HG03066 (cell line): ENCODE measurements around the gene BCL6.

ENCODE experiments used
- ATAC-seq: cut with Tn5 transposase; IDR thresholded peaks from one replicate; pipeline ENCODE4 v1.9.1; 2021; ENCODE audit warnings: low read depth; ENCODE audit not compliant: unreplicated experiment

The BCL6 gene

GRCh38 chr3:187745201-187746058 lies at the start of gene BCL6:
Gene BCL6 (minus strand): TSS chr3:187745468. CDS start chr3:187733693, 11,775 bp downstream.
- peak; percentile 69 for ATAC-seq

- no peak for ATAC-seq
Observed at GRCh38 chr3:187794731-187795130, 49.5 kb upstream of the BCL6 start.

GRCh38 chr3:187793618-187794017 lies 48.4 kb upstream of the BCL6 start:
- no peak for ATAC-seq

DNA sequence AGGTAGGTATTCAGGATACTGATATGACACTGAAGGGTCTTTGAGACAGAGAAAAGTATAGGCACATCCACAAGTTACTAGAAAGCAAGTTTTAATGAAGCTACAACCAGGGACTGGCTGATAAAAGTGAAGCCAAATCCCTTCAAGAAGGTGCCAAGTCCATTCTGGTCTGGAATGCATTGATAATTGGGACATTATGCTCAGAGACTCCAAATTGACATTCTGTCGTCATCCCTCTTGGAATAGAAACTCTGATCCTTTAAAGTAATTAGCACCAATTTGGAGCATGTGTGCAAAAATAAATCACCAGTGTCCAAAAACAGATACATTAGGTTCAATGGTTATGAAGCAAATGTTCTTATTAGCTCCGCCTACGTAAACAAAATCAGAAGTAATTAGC lies 47.3 kb upstream of the BCL6 start:
- no peak for ATAC-seq

- ATAC-seq, result no peak
Observed at GRCh38 chr3:187789872-187790271, 44.6 kb upstream of the BCL6 start.

DNA sequence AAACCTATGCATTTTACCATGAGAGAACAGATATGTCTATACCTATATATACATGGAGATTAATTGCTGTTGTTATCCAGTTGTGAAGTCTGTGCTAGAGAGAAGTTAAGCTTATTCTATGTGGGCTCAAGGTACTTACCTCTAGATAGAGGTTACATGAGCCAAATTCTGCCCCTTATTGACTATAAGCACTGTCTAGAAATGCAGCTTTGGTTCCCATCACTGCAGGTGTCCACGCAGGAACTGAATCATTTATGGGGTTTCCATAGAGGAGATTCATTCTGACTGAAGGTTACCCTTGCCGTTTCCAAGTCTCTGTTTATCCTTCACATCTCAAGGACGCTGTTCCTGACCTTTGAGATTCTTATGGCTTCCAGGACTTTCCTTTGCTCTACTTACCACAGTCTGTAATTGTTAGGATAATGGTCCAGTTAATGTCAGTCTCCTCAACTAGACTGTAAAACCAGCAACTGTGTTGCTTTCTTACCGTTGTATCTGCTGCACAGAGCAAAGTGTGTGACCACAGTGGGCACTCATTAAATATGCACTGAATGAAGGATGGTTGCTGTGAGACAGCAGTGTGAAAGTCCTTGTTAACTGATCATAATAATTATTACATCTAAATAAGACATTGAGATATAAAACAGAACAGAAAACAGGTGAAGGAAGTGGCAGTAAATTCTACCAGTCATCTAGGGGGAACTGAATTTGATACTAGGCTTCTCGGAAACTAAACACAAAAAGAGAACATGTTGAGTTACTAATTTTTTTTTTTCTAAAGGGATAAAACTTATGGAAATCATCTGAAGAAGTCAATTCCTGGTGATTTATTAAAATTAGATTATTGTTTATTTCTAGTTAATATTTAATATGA lies 44.0 kb upstream of the BCL6 start:
- no peak for ATAC-seq

GRCh38 chr3:187783098-187783497 lies 37.8 kb upstream of the BCL6 start:
- ATAC-seq, result no peak

- ATAC-seq, result no peak
Observed at GRCh38 chr3:187782006-187782405, 36.7 kb upstream of the BCL6 start.

GRCh38 chr3:187781001-187781400 lies 35.7 kb upstream of the BCL6 start:
- ATAC-seq, result no peak

GRCh38 chr3:187778726-187779125 lies 33.5 kb upstream of the BCL6 start:
- no peak for ATAC-seq

DNA sequence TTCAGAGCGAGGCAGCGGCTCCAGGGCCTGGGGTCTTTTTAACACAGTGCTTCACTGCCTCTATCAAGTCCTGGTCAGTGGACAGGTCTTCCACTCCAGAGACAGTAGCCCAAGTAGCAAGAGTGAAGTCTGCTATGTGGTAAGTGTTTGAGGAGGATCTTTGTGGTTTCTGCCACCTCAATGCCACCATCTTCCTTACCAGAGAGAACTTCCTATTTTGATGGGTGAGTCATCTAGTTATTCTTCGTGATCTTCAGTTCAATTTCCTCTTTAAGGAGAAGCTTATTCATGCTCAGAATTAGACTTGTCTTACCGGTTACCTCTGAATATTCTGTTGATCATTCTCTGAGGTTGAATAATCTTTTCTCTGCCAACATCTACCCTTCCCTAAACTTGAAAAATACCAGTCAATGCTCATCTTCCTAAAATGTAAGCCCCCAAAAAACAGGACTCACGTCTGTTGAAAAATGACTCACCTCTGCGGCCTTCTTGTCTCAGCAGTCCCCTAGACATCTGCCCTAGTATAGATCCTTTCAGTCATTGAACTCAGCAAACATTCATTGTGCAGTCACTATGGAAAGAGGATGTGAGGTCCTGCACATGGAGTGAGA lies 32.2 kb upstream of the BCL6 start:
- ATAC-seq, result peak; percentile 35

DNA sequence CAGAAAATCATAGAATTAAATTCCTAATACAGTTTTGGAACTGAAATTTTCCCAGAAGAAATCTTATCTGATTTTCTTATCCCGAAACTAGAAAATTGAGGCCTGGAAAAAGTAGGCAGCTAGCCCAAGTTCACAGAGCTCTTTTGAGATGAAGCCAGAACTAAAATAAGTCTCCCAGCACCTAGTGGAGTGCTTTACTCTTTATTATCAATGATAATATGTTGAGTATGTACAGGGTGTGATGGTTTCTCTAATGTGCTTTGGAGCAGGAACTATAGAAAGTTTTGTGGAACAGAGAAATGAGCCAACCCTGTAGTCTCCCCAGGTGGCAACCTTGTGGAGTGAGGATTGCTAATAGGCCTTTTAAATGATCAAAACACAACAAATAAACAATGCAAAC lies 30.3 kb upstream of the BCL6 start:
- no peak for ATAC-seq

DNA sequence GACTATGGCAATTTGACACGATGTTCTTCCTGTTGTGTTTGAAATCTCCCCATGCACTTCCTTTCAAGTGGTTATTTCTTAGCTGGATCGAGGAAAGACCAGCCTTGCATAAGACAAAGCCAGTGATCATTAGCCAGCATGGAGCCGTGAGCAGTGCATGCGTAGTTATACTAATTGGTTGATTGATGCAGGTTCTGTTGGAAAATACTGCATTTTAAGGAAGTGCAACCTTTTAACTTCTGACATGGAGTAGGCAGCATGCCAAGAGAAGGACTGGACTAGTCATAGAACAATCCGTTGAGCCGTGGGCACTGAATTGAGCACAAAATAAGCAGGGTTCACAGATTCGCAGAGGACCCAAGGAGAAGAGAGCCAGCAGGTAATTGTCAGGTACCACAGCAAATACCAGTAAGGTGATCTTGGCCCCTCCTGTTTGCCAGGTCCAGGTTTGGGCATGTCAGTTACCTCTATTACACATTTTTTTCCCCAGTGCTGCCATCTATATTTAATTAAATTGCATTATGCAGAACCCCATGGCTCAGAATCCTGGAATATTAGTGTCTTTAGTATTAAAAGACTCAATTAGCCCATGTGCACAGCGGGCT lies 29.0 kb upstream of the BCL6 start:
- no peak for ATAC-seq

DNA sequence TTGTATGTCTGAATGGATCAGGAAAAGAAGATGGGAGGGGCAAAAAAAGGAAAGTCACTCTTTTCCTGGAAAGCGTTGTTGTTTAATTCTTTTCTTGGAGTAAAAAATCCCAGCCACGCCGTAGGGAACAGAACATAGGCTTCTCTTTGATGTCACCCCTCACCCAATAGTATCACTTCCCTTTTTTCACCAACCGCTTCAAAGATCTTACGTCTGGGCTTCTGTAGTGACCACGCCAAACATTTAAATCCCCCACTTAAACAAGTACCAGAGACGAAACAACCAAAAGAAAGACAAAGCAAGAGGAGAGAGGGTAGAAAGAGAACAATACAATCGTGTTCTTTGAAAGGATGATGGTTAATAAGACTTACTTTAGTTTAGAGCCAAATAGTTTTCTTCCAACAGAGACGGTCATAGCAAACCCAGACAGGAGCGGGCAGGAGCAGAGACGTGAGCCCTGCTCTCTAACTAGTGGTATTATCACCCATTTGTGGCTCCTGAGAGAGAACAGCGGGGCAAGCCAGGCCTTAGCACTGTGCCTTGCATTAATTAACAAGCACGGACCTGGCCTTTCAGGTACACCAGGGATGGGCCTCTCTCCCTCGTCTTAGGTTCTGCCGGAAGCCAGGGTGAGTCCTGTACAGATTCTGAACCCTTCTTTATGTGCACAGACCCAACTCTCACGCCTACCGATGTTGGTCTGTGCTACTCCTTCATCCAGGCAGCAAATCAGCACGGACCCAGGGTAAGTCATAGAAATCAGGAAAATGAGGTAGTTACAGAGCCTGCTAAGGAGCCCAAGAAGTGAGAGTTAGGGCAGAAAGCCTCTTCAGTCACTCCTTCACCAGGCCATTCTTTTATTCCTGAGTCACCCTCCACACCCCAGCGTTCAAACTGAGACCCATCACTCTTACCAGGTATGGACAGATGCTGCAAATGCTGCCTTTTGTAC lies 28.2 kb upstream of the BCL6 start:
- peak; percentile 81 for ATAC-seq

DNA sequence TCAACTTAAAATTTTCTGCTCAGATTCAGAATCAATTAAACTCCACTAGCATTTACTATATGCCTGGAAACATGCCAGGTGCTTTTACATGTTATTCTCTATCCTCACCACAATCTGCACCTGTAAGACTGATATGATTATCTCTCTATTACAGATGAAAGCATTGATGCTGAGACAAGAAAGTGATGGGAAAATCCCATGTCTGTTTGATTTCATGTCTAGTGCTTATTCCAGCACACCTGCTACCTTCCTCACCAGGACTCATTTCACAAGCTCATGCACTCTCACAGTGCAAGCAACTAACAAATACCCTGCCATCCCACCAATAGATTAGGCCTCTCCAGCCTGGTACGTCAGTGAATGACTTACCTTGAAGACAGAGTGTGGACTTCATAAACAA lies 25.0 kb upstream of the BCL6 start:
- ATAC-seq, result no peak

- no peak for ATAC-seq
Observed at GRCh38 chr3:187769771-187770170, 24.5 kb upstream of the BCL6 start.

DNA sequence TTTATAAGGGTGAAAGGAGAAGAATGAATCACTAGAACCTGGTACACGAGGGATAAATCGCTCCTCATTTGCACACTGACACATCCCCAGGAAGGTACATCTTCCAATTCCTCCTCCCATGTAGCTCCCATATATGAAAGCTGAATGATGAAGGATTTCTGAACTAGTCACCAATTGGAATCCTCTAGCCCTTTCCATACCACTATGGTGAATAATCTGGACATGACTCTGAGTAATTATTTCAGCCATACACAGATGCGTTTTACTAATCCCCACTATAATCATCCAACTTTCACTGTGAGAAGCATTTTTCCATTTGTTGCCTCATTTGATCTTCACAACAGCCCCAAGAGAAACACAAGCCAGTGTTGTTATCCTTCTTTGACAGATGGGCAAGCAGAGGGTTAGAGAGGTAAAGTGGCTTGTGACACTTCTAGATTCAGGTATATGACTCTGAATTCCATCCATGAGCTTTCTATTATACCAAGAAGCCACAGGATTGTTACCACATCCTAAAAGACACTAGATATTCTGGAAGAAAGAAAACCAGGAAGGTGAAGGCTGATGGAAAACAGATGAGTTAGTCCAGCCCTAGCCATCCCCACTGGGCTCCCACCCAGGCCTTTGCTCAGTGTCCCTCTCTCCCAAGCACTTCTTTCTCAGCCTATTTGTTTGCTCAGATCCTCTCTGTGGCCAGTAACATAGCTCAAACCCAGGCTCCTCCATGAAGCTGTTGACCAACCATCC lies 22.2 kb upstream of the BCL6 start:
- no peak for ATAC-seq

DNA sequence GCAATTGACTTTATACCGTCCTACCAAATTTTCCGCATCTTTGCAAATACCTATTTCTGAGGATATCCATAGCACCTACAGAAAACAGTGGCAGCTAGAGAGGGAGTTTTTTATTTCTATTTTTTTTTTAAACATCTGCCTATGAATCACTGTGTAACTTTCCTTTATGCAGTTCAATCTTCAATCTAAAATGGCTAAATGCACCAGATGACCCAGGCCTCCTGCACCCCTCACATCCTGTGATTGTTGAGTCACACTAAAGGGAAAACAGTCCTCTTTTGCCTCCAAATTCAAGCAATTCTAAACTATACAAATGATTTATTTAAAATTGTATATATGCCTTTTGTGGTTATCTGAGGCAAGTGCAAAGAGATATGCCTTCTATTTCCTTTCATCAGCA lies 20.1 kb upstream of the BCL6 start:
- no peak for ATAC-seq
